SK-N-SH (cell line): ENCODE measurements around the gene MAD1L1. TPM values are rescaled to one million over a fixed set of nuclear protein-coding genes. Genes with fewer than 3 reads are reported as not detected.

Source experiments
- CTCF ChIA-PET: fragments of 300-600, 350-600 bp; formaldehyde crosslinking; extraction: SDS; loops from one replicate; lab custom pipeline; 2021; lab: Yijun Ruan, JAX
- POLR2A ChIA-PET: fragments of 350-600 bp; sonication (Branson Sonifier 250); formaldehyde crosslinking; extraction: SDS; loops from one replicate; lab custom pipeline; 2020; ENCODE audit warnings: antibody characterized with exemption, inconsistent platforms; lab: Yijun Ruan, JAX
- DNase-seq: peaks from one replicate; pipeline ENCODE4 v3.0.0; 2012
- H2AFZ ChIP-seq: fragments of 200-600 bp; sonication (generic); 2 replicates; pipeline ENCODE4 v1.8.1; 2016; ENCODE audit warnings: antibody characterized with exemption, mild to moderate bottlenecking, low read depth
- H3F3A ChIP-seq: fragments of 200-600 bp; sonication (generic); replicated peaks from 2 replicates; pipeline ENCODE3; 2016; ENCODE audit warnings: antibody characterized with exemption, mild to moderate bottlenecking; ENCODE audit not compliant: insufficient read depth
- H3K27ac ChIP-seq, 2 experiments: fragments of 200-500 bp in 1 of 2; fragments of 200-600 bp in 1 of 2; sonication (Bioruptor generic) in 1 of 2; sonication (generic), shearing (Covaris generic) in 1 of 2; 2 replicates each; pipeline versions ENCODE4 v1.5.1 to v1.6.1; 2014 to 2016; ENCODE audit warnings: low read depth in 2 of 2, inconsistent platforms in 1 of 2, low read length in 1 of 2, mild to moderate bottlenecking in 1 of 2, mixed read lengths in 1 of 2
- H3K27me3 ChIP-seq: fragments of 200-600 bp; sonication (generic), shearing (Covaris generic); 2 replicates; pipeline ENCODE4 v1.6.1; 2016; ENCODE audit warnings: mixed run types; ENCODE audit not compliant: insufficient read depth
- H3K36me3 ChIP-seq, 2 experiments: fragments of 200-500 bp in 1 of 2; fragments of 200-600 bp in 1 of 2; sonication (Bioruptor generic) in 1 of 2; sonication (generic) in 1 of 2; replicated peaks in 1 of 2; 2 replicates each; pipeline versions ENCODE3 to v1.5.1; 2014 to 2016; ENCODE audit warnings: low read length in 1 of 2, mild to moderate bottlenecking in 1 of 2; ENCODE audit not compliant: insufficient read depth in 2 of 2, control insufficient read depth in 1 of 2
- H3K4me1 ChIP-seq, 2 experiments: fragments of 200-500 bp in 1 of 2; fragments of 200-600 bp in 1 of 2; sonication (Bioruptor generic) in 1 of 2; sonication (generic), shearing (Covaris generic) in 1 of 2; 2 replicates each; pipeline versions ENCODE4 v1.5.1 to v1.6.1; 2014 to 2016; ENCODE audit warnings: low read depth in 1 of 2, low read length in 1 of 2, mixed run types in 1 of 2; ENCODE audit not compliant: insufficient read depth in 2 of 2, control insufficient read depth in 1 of 2
- H3K4me2 ChIP-seq: fragments of 200-600 bp; sonication (generic), shearing (Covaris generic); 2 replicates; pipeline ENCODE4 v1.6.1; 2017; ENCODE audit warnings: mixed run types
- H3K4me3 ChIP-seq, 2 experiments: fragments of 200-500 bp in 1 of 2; fragments of 200-600 bp in 1 of 2; sonication (Bioruptor generic) in 1 of 2; sonication (generic), shearing (Covaris generic) in 1 of 2; 2 replicates each; pipeline versions ENCODE4 v1.5.1 to v1.8.1; 2014 to 2016; ENCODE audit warnings: low read depth in 2 of 2, inconsistent platforms in 1 of 2, low read length in 1 of 2, mild to moderate bottlenecking in 1 of 2, mixed read lengths in 1 of 2, moderate library complexity in 1 of 2
- H3K79me2 ChIP-seq: fragments of 200-600 bp; sonication (generic); 2 replicates; pipeline ENCODE4 v1.8.1; 2017; ENCODE audit warnings: mild to moderate bottlenecking; ENCODE audit not compliant: insufficient read depth
- H3K9ac ChIP-seq: fragments of 200-600 bp; sonication (generic); 2 replicates; pipeline ENCODE4 v1.6.1; 2017; ENCODE audit warnings: mixed run types
- H3K9me2 ChIP-seq: fragments of 200-600 bp; sonication (generic); 2 replicates; pipeline ENCODE4 v1.6.1; 2017; ENCODE audit warnings: mixed run types
- H3K9me3 ChIP-seq: fragments of 200-600 bp; sonication (generic); 2 replicates; pipeline ENCODE4 v1.6.1; 2017; ENCODE audit warnings: mixed run types, mild to moderate bottlenecking, moderate library complexity
- H4K20me1 ChIP-seq: fragments of 200-600 bp; sonication (generic); 2 replicates; pipeline ENCODE4 v1.6.1; 2017; ENCODE audit warnings: mild to moderate bottlenecking, mixed run types; ENCODE audit not compliant: insufficient read depth
- EZH2phosphoT487 ChIP-seq: fragments of 200-600 bp; sonication (generic); IDR thresholded peaks from 2 replicates; pipeline ENCODE4 v1.6.1; 2017; ENCODE audit warnings: low read depth, mixed run types, mild to moderate bottlenecking, antibody characterized with exemption, moderate library complexity, borderline replicate concordance
- FOXJ3 ChIP-seq: sonication (generic); formaldehyde crosslinking; IDR thresholded peaks from 2 replicates; pipeline ENCODE4 v1.5.1; 2020; ENCODE audit warnings: mild to moderate bottlenecking, missing genetic modification reagents
- FOXM1 ChIP-seq: IDR thresholded peaks from 2 replicates; pipeline ENCODE4 v1.4.0; 2012; ENCODE audit warnings: low read depth, mild to moderate bottlenecking
- MEF2A ChIP-seq: IDR thresholded peaks from 2 replicates; pipeline ENCODE4 v1.4.0; 2012; ENCODE audit warnings: low read depth, borderline replicate concordance
- MXI1 ChIP-seq: IDR thresholded peaks from 2 replicates; pipeline ENCODE4 v1.6.1; 2012; ENCODE audit warnings: mild to moderate bottlenecking, low read depth, low read length, improper control_type of control experiment
- PBX3 ChIP-seq: IDR thresholded peaks from 2 replicates; pipeline ENCODE4; 2012
- RFX5 ChIP-seq: IDR thresholded peaks from 2 replicates; pipeline ENCODE4 v1.6.1; 2012; ENCODE audit warnings: mild to moderate bottlenecking, improper control_type of control experiment, low read length
- SIN3A ChIP-seq: IDR thresholded peaks from 2 replicates; pipeline ENCODE4 v1.6.1; 2012; ENCODE audit warnings: low read depth, mild to moderate bottlenecking, low read length, moderate library complexity, borderline replicate concordance
- USF1 ChIP-seq: IDR thresholded peaks from 2 replicates; pipeline ENCODE4 v1.4.0; 2012; ENCODE audit warnings: low read depth, borderline replicate concordance
- ZBTB33 ChIP-seq: IDR thresholded peaks from 2 replicates; pipeline ENCODE4 v1.4.0; 2012; ENCODE audit warnings: low read depth, borderline replicate concordance
- WGBS: methylation state at CpG from one replicate; pipeline ENCODE4 v1.1.6; 2017; ENCODE audit warnings: low lambda C conversion rate; 5-methylcytosine and 5-hydroxymethylcytosine counted together
- polyA plus RNA-seq, 3 experiments: library from polyadenylated mRNA; depleted of rRNA; stranded (reverse); fragments of >200 nt; gene quantifications; 2 replicates each; pipeline ENCODE4 v1.2.3, GENCODE V29; 2012

The MAD1L1 gene
- polyA plus RNA-seq, 1 of the 3 experiments (the other 2 are of a cell fraction): 46.2 TPM

- TF ChIP-seq USF1 (no peak), SIN3A (no peak), FOXJ3 (no peak), ZBTB33 (no peak), MEF2A (no peak), FOXM1 (no peak)
Observed at GRCh38 chr7:2112261-2113198, 120.2 kb downstream of the MAD1L1 start (continued).

GRCh38 chr7:2111568-2111967, 121.2 kb downstream of the MAD1L1 start:
- Histone ChIP-seq H3K4me1 (peaks cover 31 to 75% of the 10 kb centered on the region in 2 experiments), H3K9ac (no peak overlapping the region), H2AFZ (no peak overlapping the region), H3K79me2 (no peaks in the 10 kb centered on the region; the same call in 1 of the 2 replicates), H4K20me1 (no peaks in the 10 kb centered on the region), H3K9me2 (no peaks in the 10 kb centered on the region), H3K9me3 (no peaks in the 10 kb centered on the region), H3F3A (peaks cover 12% of the 10 kb centered on the region), H3K4me3 (no peak overlapping the region), H3K27me3 (no peaks in the 10 kb centered on the region), H3K36me3 (no peaks in the 10 kb centered on the region), H3K27ac (peak overlapping the region in 1 of 2 experiments; percentile 58; a peak in 1 of 4 replicates), H3K4me2 (no peak overlapping the region)
- no peak for TF ChIP-seq MXI1
- TF ChIP-seq RFX5: no peak
- no peak for TF ChIP-seq PBX3
- no peak for TF ChIP-seq EZH2phosphoT487
- WGBS: 96% methylated on average over 7 of the region's 13 CpGs
- POLR2A ChIA-PET: no interaction called here
- DNase-seq: no peak
- CTCF ChIA-PET: interaction anchor here (0.6 to 0.8 kb wide), 2 partner anchors 91 to 532 kb away, joined by 3 read pairs; no protein-coding TSS in a partner anchor
